Gastroesophageal sphincter (tissue), 3 donors: ENCODE measurements around the gene SLC28A1.

Experiments used
- EP300 ChIP-seq: sonication (generic); formaldehyde crosslinking; IDR thresholded peaks from one replicate; pipeline ENCODE4 v1.6.1; 2017; ENCODE audit warnings: antibody characterized with exemption, mild to moderate bottlenecking
- POLR2AphosphoS5 ChIP-seq: sonication (generic); formaldehyde crosslinking; IDR thresholded peaks from one replicate; pipeline ENCODE4 v1.6.1; 2017; ENCODE audit warnings: antibody characterized with exemption
- TF ChIP-seq, protein P1 (sequence below), 4 experiments: fragments of 200-600 bp in 2 of 4; fragments of 450-650 bp in 2 of 4; sonication (generic) in 1 of 4; IDR thresholded peaks; one replicate each; pipeline ENCODE4 v1.5.1; 2017 to 2019; ENCODE audit warnings: antibody characterized with exemption in 4 of 4, mild to moderate bottlenecking in 2 of 4, moderate library complexity in 2 of 4

DNA sequence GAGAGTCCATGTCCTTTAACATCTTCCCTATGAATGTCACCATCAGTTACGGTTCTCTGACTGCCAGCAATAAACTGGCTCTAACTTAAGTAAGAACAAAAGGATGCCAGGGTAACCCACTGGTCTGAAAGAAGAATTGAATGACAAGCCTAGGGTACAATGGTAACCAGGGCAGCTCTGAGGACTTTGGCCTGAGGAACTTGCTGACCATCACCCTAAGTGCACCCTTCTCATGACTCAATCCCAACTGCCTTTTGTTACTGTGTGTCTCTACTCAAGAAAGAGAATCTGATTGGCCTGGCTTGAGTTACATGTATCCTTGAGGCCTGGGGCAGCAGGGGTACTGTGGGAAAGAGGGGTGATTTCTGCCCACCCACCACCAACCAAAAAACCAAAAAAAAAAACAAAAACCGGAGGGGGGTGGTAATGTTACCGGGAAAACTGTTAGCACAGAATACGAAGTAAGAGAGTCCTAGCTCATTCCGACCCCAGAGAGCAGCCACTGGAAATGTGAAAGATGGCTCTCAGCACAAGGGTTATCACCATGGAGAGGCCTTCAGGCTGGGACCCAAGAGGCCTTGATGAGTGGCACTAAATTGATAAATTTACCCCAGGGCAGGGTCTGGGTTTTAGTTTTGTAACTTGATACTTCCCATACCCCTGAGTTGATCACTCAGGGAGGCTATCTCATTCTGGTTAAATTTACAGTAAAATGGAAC lies 9.3 kb upstream of the SLC28A1 start:
- TF ChIP-seq EP300: no peak
- TF ChIP-seq, protein P1, sequence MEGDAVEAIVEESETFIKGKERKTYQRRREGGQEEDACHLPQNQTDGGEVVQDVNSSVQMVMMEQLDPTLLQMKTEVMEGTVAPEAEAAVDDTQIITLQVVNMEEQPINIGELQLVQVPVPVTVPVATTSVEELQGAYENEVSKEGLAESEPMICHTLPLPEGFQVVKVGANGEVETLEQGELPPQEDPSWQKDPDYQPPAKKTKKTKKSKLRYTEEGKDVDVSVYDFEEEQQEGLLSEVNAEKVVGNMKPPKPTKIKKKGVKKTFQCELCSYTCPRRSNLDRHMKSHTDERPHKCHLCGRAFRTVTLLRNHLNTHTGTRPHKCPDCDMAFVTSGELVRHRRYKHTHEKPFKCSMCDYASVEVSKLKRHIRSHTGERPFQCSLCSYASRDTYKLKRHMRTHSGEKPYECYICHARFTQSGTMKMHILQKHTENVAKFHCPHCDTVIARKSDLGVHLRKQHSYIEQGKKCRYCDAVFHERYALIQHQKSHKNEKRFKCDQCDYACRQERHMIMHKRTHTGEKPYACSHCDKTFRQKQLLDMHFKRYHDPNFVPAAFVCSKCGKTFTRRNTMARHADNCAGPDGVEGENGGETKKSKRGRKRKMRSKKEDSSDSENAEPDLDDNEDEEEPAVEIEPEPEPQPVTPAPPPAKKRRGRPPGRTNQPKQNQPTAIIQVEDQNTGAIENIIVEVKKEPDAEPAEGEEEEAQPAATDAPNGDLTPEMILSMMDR (IDR thresholded peaks at IDR 0.05): no peak
- TF ChIP-seq POLR2AphosphoS5: no peak
